ENCODE data around the gene DPM3.

- TF ChIP-seq, protein P1, sequence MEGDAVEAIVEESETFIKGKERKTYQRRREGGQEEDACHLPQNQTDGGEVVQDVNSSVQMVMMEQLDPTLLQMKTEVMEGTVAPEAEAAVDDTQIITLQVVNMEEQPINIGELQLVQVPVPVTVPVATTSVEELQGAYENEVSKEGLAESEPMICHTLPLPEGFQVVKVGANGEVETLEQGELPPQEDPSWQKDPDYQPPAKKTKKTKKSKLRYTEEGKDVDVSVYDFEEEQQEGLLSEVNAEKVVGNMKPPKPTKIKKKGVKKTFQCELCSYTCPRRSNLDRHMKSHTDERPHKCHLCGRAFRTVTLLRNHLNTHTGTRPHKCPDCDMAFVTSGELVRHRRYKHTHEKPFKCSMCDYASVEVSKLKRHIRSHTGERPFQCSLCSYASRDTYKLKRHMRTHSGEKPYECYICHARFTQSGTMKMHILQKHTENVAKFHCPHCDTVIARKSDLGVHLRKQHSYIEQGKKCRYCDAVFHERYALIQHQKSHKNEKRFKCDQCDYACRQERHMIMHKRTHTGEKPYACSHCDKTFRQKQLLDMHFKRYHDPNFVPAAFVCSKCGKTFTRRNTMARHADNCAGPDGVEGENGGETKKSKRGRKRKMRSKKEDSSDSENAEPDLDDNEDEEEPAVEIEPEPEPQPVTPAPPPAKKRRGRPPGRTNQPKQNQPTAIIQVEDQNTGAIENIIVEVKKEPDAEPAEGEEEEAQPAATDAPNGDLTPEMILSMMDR (IDR thresholded peaks at IDR 0.05): no peak
- TF ChIP-seq POLR2A (IDR thresholded peaks at IDR 0.05): no peak
These were observed 9.9 kb downstream of the DPM3 start for GRCh38 chr1:155130272-155131006.
